GM13977 (cell line): Measurements from ENCODE around the gene DYNC2LI1.
"Not testable (repeated sequence)": the region's sequence is repeated elsewhere in the genome, so short reads cannot be mapped to it uniquely, and the experiment has no call there.

Source experiments
- DNase-seq: peaks from one replicate; pipeline ENCODE4 v3.0.0; 2012; ENCODE audit warnings: low spot score
- CTCF ChIP-seq: IDR thresholded peaks from 2 replicates; pipeline ENCODE4 v1.5.1; 2012; ENCODE audit warnings: mild to moderate bottlenecking, control low read depth; ENCODE audit not compliant: insufficient read depth; ENCODE audit errors: extremely low read depth, missing control alignments
- in situ Hi-C: fragments of 300-500 bp; cut with MboI; formaldehyde crosslinking; loops from one replicate; pipeline ENCODE4 v1.12.0; 2022; ENCODE audit warnings: low sequenced_read_pairs, low pct_unique_long_range_greater_than_20kb, mixed read lengths, inconsistent platforms; ENCODE audit not compliant: unreplicated experiment

Gene DYNC2LI1

GRCh38 chr2:43773876-43774613 lies at the start of gene DYNC2LI1:
DYNC2LI1 (plus strand) TSS chr2:43774039; CDS start chr2:43774139, 100 bp downstream.
- peak; percentile 87 for DNase-seq
- no peak for TF ChIP-seq CTCF
- in situ Hi-C loops, result no loop called here

GRCh38 chr2:43724728-43725526 lies 48.9 kb upstream of the DYNC2LI1 start:
- in situ Hi-C loops, result no loop called here
- no peak for DNase-seq
- no peak for TF ChIP-seq CTCF

- DNase-seq, result no peak
- in situ Hi-C loops, result no loop called here
- no peak for TF ChIP-seq CTCF
Observed at GRCh38 chr2:43725711-43726246, 48.1 kb upstream of the DYNC2LI1 start.

GRCh38 chr2:43726961-43727633 lies 46.7 kb upstream of the DYNC2LI1 start:
- in situ Hi-C loops, DNase-seq: not testable (repeated sequence)

GRCh38 chr2:43727634-43728014 lies 46.2 kb upstream of the DYNC2LI1 start:
- TF ChIP-seq CTCF, result no peak
- in situ Hi-C loops, result no loop called here
- DNase-seq, result no peak

- in situ Hi-C loops, result no loop called here
- no peak for DNase-seq
- no peak for TF ChIP-seq CTCF
Observed at GRCh38 chr2:43729491-43730174, 44.2 kb upstream of the DYNC2LI1 start.
